Measurements from ENCODE around the gene GIPR. TPM values are rescaled to one million over a fixed set of nuclear protein-coding genes. Genes with fewer than 3 reads are reported as not detected.
A peak's percentile ranks its signal among the peaks of the same experiment; 100 is the strongest.
"Not testable (repeated sequence)": the region's sequence is repeated elsewhere in the genome, so short reads cannot be mapped to it uniquely, and the experiment has no call there.

Gene GIPR
- 0.41 to 2.4 TPM (median 1.3 TPM) in 3 replicates for total RNA-seq
- long read RNA-seq = 0 reads

- no peaks in the 10 kb centered on the region for H3K9me3 Mint-ChIP-seq (ENCODE audit: low read depth)
- H3K27me3 Mint-ChIP-seq (ENCODE audit: low read depth) = peaks cover 9% of the 10 kb centered on the region
- no peak for DNase-seq (ENCODE audit: low spot score)
- H3K36me3 Mint-ChIP-seq (ENCODE audit: low read depth) = no peaks in the 10 kb centered on the region
- TF ChIP-seq CTCF (IDR thresholded peaks at IDR 0.05) = no peak
- H3K4me3 Mint-ChIP-seq (ENCODE audit: unreplicated experiment) = peak within 1 kb of the TSS; percentile 76
- peak within 1 kb of the TSS; percentile 68 for H3K27ac Mint-ChIP-seq (ENCODE audit: unreplicated experiment)
- peaks cover 29% of the 10 kb centered on the region for H3K4me1 Mint-ChIP-seq (ENCODE audit: low read depth)
Measured at GRCh38 chr19:45667620-45668341, at the start of gene GIPR. TSS of gene GIPR (plus strand) at chr19:45668221. CDS start at chr19:45669521, 1,300 bp downstream.

GRCh38 chr19:45621389-45621788 is 46.6 kb upstream of the GIPR start:
- peaks cover 22% of the 10 kb centered on the region for H3K36me3 Mint-ChIP-seq (ENCODE audit: low read depth)
- H3K27me3 Mint-ChIP-seq (ENCODE audit: low read depth) = no peaks in the 10 kb centered on the region
- no peak overlapping the region for H3K4me3 Mint-ChIP-seq (ENCODE audit: unreplicated experiment)
- no peaks in the 10 kb centered on the region for H3K4me1 Mint-ChIP-seq (ENCODE audit: low read depth)
- DNase-seq (ENCODE audit: low spot score) = no peak
- H3K27ac Mint-ChIP-seq (ENCODE audit: unreplicated experiment) = no peak overlapping the region
- TF ChIP-seq CTCF (IDR thresholded peaks at IDR 0.05) = no peak
- H3K9me3 Mint-ChIP-seq (ENCODE audit: low read depth) = no peaks in the 10 kb centered on the region

- H3K27me3 Mint-ChIP-seq (ENCODE audit: low read depth) = no peaks in the 10 kb centered on the region
- no peak for DNase-seq (ENCODE audit: low spot score)
- no peak for TF ChIP-seq CTCF (IDR thresholded peaks at IDR 0.05)
- no peak overlapping the region for H3K27ac Mint-ChIP-seq (ENCODE audit: unreplicated experiment)
- H3K4me3 Mint-ChIP-seq (ENCODE audit: unreplicated experiment) = no peak overlapping the region
- no peaks in the 10 kb centered on the region for H3K4me1 Mint-ChIP-seq (ENCODE audit: low read depth)
- H3K9me3 Mint-ChIP-seq (ENCODE audit: low read depth) = no peaks in the 10 kb centered on the region
- peaks cover 22% of the 10 kb centered on the region for H3K36me3 Mint-ChIP-seq (ENCODE audit: low read depth)
Measured at GRCh38 chr19:45621976-45622503, 46.0 kb upstream of the GIPR start.

- no peaks in the 10 kb centered on the region for H3K27me3 Mint-ChIP-seq (ENCODE audit: low read depth)
- no peak overlapping the region for H3K27ac Mint-ChIP-seq (ENCODE audit: unreplicated experiment)
- peaks cover 23% of the 10 kb centered on the region for H3K36me3 Mint-ChIP-seq (ENCODE audit: low read depth)
- H3K4me1 Mint-ChIP-seq (ENCODE audit: low read depth) = no peaks in the 10 kb centered on the region
- TF ChIP-seq CTCF (IDR thresholded peaks at IDR 0.05) = no peak
- H3K4me3 Mint-ChIP-seq (ENCODE audit: unreplicated experiment) = no peak overlapping the region
- no peak for DNase-seq (ENCODE audit: low spot score)
- H3K9me3 Mint-ChIP-seq (ENCODE audit: low read depth) = no peaks in the 10 kb centered on the region
Measured at GRCh38 chr19:45623984-45624383, 44.0 kb upstream of the GIPR start.

- H3K4me1 Mint-ChIP-seq (ENCODE audit: low read depth) = peaks cover 13% of the 10 kb centered on the region
- not testable (repeated sequence) for H3K27ac Mint-ChIP-seq (ENCODE audit: unreplicated experiment); H3K4me3 Mint-ChIP-seq (ENCODE audit: unreplicated experiment); H3K27me3 Mint-ChIP-seq (ENCODE audit: low read depth); H3K9me3 Mint-ChIP-seq (ENCODE audit: low read depth); DNase-seq (ENCODE audit: low spot score)
- peaks cover 14% of the 10 kb centered on the region for H3K36me3 Mint-ChIP-seq (ENCODE audit: low read depth)
Measured at GRCh38 chr19:45628219-45628618, 39.8 kb upstream of the GIPR start.

- Mint-ChIP-seq H3K27me3 (ENCODE audit: low read depth) (no peaks in the 10 kb centered on the region), H3K36me3 (ENCODE audit: low read depth) (peaks cover 9% of the 10 kb centered on the region), H3K4me1 (ENCODE audit: low read depth) (peaks cover 13% of the 10 kb centered on the region), H3K27ac (ENCODE audit: unreplicated experiment) (peak overlapping the region; percentile 32), H3K4me3 (ENCODE audit: unreplicated experiment) (no peak overlapping the region), H3K9me3 (ENCODE audit: low read depth) (no peaks in the 10 kb centered on the region)
- TF ChIP-seq CTCF (IDR thresholded peaks at IDR 0.05) = no peak
- DNase-seq (ENCODE audit: low spot score) = no peak
Measured at GRCh38 chr19:45629704-45630103, 38.3 kb upstream of the GIPR start.

Data from chondrocyte (in vitro differentiated cells).